HepG2 (cell line): Measurements from ENCODE around the gene RPL3. TPM values are rescaled to one million over a fixed set of nuclear protein-coding genes. Genes with fewer than 3 reads are reported as not detected.
A peak's percentile ranks its signal among the peaks of the same experiment; 100 is the strongest.

Experiments
- ETV5 ChIP-seq: IDR thresholded peaks from 2 replicates; pipeline ENCODE4 v1.6.1; 2018; ENCODE audit warnings: missing biosample characterization, missing genetic modification reagents, inconsistent platforms, borderline replicate concordance
- GATAD1 ChIP-seq: IDR thresholded peaks from 2 replicates; pipeline ENCODE4 v1.6.1; 2016; ENCODE audit warnings: missing genetic modification reagents, missing compliant biosample characterization
- HNF4A ChIP-seq: sonication (generic); formaldehyde crosslinking; IDR thresholded peaks from 2 replicates; pipeline ENCODE4 v1.4.0; 2020; ENCODE audit warnings: missing genetic modification reagents
- HNRNPLL ChIP-seq: fragments of 200-400 bp; formaldehyde crosslinking; IDR thresholded peaks from 2 replicates; pipeline ENCODE4 v1.6.1; 2017; ENCODE audit warnings: mild to moderate bottlenecking, low read depth, low read length; ENCODE audit not compliant: poor library complexity, severe bottlenecking
- IRF1 ChIP-seq: sonication (generic); formaldehyde crosslinking; IDR thresholded peaks from 2 replicates; pipeline ENCODE4 v1.4.0; 2020; ENCODE audit warnings: low read depth, mild to moderate bottlenecking, missing genetic modification reagents
- MED1 ChIP-seq: sonication (generic); formaldehyde crosslinking; IDR thresholded peaks from 2 replicates; pipeline ENCODE4 v1.4.0; 2020; ENCODE audit warnings: missing genetic modification reagents
- PHF21A ChIP-seq: sonication (generic); formaldehyde crosslinking; IDR thresholded peaks from 2 replicates; pipeline ENCODE4 v1.5.0; 2020; ENCODE audit warnings: mild to moderate bottlenecking, missing genetic modification reagents
- POLR2G ChIP-seq: fragments of 200-400 bp; formaldehyde crosslinking; IDR thresholded peaks from 2 replicates; pipeline ENCODE4 v1.6.1; 2018; ENCODE audit warnings: mild to moderate bottlenecking, low read depth, low read length, moderate library complexity
- RAD21 ChIP-seq: fragments of 450-650 bp; formaldehyde crosslinking; IDR thresholded peaks from 2 replicates; pipeline ENCODE4 v1.5.0; 2020; ENCODE audit warnings: mild to moderate bottlenecking
- SAP130 ChIP-seq: IDR thresholded peaks from 2 replicates; pipeline ENCODE4 v1.6.1; 2016; ENCODE audit warnings: low read depth
- ZNF34 ChIP-seq: sonication (generic); formaldehyde crosslinking; IDR thresholded peaks from 2 replicates; pipeline ENCODE4 v1.4.0; 2020; ENCODE audit warnings: mild to moderate bottlenecking, missing genetic modification reagents, borderline replicate concordance
- ZNF468 ChIP-seq: sonication (generic); formaldehyde crosslinking; IDR thresholded peaks from 2 replicates; pipeline ENCODE4 v1.8.0; 2022; ENCODE audit warnings: mild to moderate bottlenecking, moderate library complexity, missing genetic modification reagents
- ZNF687 ChIP-seq: sonication (generic); formaldehyde crosslinking; IDR thresholded peaks from 2 replicates; pipeline ENCODE4 v1.5.1; 2020; ENCODE audit warnings: mild to moderate bottlenecking, missing genetic modification reagents, moderate library complexity
- ZNF766 ChIP-seq: sonication (generic); formaldehyde crosslinking; IDR thresholded peaks from 2 replicates; pipeline ENCODE4 v1.5.0; 2020; ENCODE audit warnings: missing genetic modification reagents, borderline replicate concordance
- ZNF768 ChIP-seq: sonication (generic); formaldehyde crosslinking; IDR thresholded peaks from 2 replicates; pipeline ENCODE4 v1.4.0; 2020; ENCODE audit warnings: missing genetic modification reagents
- polyA plus RNA-seq, 8 experiments: library from polyadenylated mRNA; depleted of rRNA in 3 of 8; stranded (reverse) in 7 of 8; unstranded in 1 of 8; fragments of >200 nt; fragmentation: Illumina TruSeq in 4 of 8; extraction: Trizol in 4 of 8; gene quantifications; 2 replicates each; pipeline versions ENCODE4 v1.2.1 to v1.2.3, GENCODE V29; 2011 to 2016; ENCODE audit warnings: low read depth in 4 of 8, missing spikeins in 1 of 8, mixed read lengths in 1 of 8; ENCODE audit not compliant: insufficient read depth in 1 of 8
- total RNA-seq, 5 experiments: library from RNA; depleted of rRNA; stranded (reverse); fragments of >200 nt; fragmentation: Illumina TruSeq; extraction: Trizol; gene quantifications; 2 replicates each; pipeline ENCODE4 v1.2.3, GENCODE V29; 2016; ENCODE audit warnings: low read depth in 1 of 5
- TF ChIP-seq, protein P1 (sequence below): sonication (generic); formaldehyde crosslinking; IDR thresholded peaks from 2 replicates; pipeline ENCODE4 v1.4.0; 2020; ENCODE audit warnings: missing genetic modification reagents, borderline replicate concordance

The RPL3 gene
- total and polyA plus RNA-seq, 2 of the 13 experiments (the other 11 are each of a cell fraction or from before 2014, with no cell fraction given), result 1,051 to 3,279 TPM

GRCh38 chr22:39280250-39280649 is 39.2 kb downstream of the RPL3 start (continued):
- TF ChIP-seq, protein P1, sequence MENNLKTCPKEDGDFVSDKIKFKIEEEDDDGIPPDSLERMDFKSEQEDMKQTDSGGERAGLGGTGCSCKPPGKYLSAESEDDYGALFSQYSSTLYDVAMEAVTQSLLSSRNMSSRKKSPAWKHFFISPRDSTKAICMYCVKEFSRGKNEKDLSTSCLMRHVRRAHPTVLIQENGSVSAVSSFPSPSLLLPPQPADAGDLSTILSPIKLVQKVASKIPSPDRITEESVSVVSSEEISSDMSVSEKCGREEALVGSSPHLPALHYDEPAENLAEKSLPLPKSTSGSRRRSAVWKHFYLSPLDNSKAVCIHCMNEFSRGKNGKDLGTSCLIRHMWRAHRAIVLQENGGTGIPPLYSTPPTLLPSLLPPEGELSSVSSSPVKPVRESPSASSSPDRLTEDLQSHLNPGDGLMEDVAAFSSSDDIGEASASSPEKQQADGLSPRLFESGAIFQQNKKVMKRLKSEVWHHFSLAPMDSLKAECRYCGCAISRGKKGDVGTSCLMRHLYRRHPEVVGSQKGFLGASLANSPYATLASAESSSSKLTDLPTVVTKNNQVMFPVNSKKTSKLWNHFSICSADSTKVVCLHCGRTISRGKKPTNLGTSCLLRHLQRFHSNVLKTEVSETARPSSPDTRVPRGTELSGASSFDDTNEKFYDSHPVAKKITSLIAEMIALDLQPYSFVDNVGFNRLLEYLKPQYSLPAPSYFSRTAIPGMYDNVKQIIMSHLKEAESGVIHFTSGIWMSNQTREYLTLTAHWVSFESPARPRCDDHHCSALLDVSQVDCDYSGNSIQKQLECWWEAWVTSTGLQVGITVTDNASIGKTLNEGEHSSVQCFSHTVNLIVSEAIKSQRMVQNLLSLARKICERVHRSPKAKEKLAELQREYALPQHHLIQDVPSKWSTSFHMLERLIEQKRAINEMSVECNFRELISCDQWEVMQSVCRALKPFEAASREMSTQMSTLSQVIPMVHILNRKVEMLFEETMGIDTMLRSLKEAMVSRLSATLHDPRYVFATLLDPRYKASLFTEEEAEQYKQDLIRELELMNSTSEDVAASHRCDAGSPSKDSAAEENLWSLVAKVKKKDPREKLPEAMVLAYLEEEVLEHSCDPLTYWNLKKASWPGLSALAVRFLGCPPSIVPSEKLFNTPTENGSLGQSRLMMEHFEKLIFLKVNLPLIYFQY, result peak; percentile 54; the same call in 1 of the 2 replicates
- TF ChIP-seq RAD21 (CRISPR knock-in tag), result no peak
- 0 out of 2 replicates have a peak, but pooled peaks have one; percentile 7 for TF ChIP-seq HNF4A
- TF ChIP-seq MED1 (CRISPR knock-in tag), result peak; percentile 48; the same call in 1 of the 2 replicates
- TF ChIP-seq HNRNPLL, result no peak
- TF ChIP-seq ZNF468, result no peak
- no peak for TF ChIP-seq IRF1
- no peak for TF ChIP-seq POLR2G
- 0 out of 2 replicates have a peak, but pooled peaks have one; percentile 12 for TF ChIP-seq ZNF768
- TF ChIP-seq SAP130 (CRISPR knock-in tag), result 0 out of 2 replicates have a peak, but pooled peaks have one; percentile 12
- no peak for TF ChIP-seq ZNF34 (CRISPR knock-in tag)
- TF ChIP-seq GATAD1 (CRISPR knock-in tag), result no peak
- peak; percentile 39; the same call in 1 of the 2 replicates for TF ChIP-seq ZNF687 (CRISPR knock-in tag)
- no peak for TF ChIP-seq PHF21A (CRISPR knock-in tag)
- TF ChIP-seq ETV5 (CRISPR knock-in tag), result peak; percentile 44; the same call in 1 of the 2 replicates
- no peak for TF ChIP-seq ZNF766
